Measurements from ENCODE around the gene MAP1S.

DNA sequence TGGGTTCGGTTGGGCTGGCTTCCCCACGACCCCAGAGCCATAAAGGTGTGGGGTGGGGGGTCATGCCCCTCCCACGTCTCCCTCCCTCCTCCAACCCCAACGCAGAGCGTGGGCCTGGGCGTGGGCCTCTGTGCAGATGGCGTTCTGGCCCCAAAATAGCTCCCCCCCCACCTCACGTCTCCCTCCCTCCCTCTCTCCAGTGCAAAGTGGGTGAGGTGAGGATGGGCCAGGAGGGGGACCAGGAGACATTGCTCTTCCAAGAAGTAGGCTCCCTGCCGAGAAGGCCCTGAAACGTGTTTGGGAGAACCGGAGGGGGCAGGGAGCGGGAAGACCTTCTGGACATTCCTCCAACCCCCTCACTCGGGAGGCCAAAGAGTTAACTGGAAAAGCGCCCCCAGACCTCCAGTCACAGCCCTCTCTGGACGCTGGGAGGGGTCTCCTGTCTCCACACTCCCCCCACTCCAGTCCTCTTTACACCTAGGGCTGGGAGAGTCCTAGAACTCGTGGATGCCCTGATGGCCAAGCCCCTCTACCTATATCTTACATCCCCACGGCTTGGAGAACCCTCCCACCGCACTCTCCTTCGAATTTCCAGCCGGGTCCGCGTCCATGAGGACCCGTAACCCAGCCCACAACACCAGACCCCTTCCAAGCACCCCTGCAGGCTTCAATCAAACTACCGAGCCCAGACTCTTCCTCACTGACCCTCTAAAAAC is 32.0 kb upstream of the MAP1S start:
- TF ChIP-seq, protein P1, sequence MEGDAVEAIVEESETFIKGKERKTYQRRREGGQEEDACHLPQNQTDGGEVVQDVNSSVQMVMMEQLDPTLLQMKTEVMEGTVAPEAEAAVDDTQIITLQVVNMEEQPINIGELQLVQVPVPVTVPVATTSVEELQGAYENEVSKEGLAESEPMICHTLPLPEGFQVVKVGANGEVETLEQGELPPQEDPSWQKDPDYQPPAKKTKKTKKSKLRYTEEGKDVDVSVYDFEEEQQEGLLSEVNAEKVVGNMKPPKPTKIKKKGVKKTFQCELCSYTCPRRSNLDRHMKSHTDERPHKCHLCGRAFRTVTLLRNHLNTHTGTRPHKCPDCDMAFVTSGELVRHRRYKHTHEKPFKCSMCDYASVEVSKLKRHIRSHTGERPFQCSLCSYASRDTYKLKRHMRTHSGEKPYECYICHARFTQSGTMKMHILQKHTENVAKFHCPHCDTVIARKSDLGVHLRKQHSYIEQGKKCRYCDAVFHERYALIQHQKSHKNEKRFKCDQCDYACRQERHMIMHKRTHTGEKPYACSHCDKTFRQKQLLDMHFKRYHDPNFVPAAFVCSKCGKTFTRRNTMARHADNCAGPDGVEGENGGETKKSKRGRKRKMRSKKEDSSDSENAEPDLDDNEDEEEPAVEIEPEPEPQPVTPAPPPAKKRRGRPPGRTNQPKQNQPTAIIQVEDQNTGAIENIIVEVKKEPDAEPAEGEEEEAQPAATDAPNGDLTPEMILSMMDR (conservative IDR thresholded peaks at IDR 0.05; ENCODE audit: low read depth, low read length), result no peak
- TF ChIP-seq MAZ (IDR thresholded peaks at IDR 0.05; ENCODE audit: borderline replicate concordance, low read depth, low read length) (no peak), POLR2A (IDR thresholded peaks at IDR 0.05; ENCODE audit: low read depth, low read length) (no peak), CHD1 (IDR thresholded peaks at IDR 0.05; ENCODE audit: low read depth, low read length) (no peak), SMC3 (IDR thresholded peaks at IDR 0.05; ENCODE audit: low read depth, low read length) (no peak), RAD21 (IDR thresholded peaks at IDR 0.05; ENCODE audit: low read length) (no peak), BHLHE40 (IDR thresholded peaks at IDR 0.05; ENCODE audit: low read depth, low read length) (no peak), CEBPB (IDR thresholded peaks at IDR 0.05; ENCODE audit: low read depth, low read length) (no peak), RFX5 (IDR thresholded peaks at IDR 0.05; ENCODE audit: low read depth, low read length) (no peak), FOS (IDR thresholded peaks at IDR 0.05; ENCODE audit: low read depth, low read length) (no peak)
- TF ChIP-seq, protein P2, sequence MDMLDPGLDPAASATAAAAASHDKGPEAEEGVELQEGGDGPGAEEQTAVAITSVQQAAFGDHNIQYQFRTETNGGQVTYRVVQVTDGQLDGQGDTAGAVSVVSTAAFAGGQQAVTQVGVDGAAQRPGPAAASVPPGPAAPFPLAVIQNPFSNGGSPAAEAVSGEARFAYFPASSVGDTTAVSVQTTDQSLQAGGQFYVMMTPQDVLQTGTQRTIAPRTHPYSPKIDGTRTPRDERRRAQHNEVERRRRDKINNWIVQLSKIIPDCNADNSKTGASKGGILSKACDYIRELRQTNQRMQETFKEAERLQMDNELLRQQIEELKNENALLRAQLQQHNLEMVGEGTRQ (IDR thresholded peaks at IDR 0.05; ENCODE audit: low read depth, low read length), result no peak
- TF ChIP-seq, protein P3, sequence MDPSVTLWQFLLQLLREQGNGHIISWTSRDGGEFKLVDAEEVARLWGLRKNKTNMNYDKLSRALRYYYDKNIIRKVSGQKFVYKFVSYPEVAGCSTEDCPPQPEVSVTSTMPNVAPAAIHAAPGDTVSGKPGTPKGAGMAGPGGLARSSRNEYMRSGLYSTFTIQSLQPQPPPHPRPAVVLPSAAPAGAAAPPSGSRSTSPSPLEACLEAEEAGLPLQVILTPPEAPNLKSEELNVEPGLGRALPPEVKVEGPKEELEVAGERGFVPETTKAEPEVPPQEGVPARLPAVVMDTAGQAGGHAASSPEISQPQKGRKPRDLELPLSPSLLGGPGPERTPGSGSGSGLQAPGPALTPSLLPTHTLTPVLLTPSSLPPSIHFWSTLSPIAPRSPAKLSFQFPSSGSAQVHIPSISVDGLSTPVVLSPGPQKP (IDR thresholded peaks at IDR 0.05; ENCODE audit: borderline replicate concordance, low read depth, low read length), result no peak
